Measurements from ENCODE around the gene GRIP1.

The GRIP1 gene

DNA sequence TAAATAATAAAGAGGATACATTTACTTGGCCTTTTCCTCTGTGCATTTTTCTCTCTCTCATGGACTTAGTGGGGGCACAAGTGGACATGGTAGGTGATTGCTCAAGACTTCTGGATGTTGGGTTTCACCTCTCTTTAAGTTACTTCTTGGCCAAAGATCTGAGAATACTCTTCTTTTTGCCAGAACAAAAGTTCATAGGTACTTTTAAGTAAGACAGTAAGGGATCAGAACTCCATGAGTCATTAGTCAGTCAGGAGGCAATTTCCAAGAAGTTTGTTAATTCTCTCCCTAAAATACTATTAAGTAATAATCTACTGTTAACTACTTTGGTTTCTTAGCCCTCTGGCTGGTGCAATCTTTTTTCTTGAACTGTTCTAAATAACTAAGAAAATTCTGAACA, 84.2 kb downstream of the GRIP1 start:
- no peak for DNase-seq (ENCODE audit: low spot score in 2 of 2)
- in situ Hi-C loops (cut with MboI; ENCODE audit: low sequenced_read_pairs): no loop called here
- H3K27me3 ChIP-seq (ENCODE audit: low read depth): no peaks in the 10 kb centered on the region; the same call in 1 of the 2 replicates

DNA sequence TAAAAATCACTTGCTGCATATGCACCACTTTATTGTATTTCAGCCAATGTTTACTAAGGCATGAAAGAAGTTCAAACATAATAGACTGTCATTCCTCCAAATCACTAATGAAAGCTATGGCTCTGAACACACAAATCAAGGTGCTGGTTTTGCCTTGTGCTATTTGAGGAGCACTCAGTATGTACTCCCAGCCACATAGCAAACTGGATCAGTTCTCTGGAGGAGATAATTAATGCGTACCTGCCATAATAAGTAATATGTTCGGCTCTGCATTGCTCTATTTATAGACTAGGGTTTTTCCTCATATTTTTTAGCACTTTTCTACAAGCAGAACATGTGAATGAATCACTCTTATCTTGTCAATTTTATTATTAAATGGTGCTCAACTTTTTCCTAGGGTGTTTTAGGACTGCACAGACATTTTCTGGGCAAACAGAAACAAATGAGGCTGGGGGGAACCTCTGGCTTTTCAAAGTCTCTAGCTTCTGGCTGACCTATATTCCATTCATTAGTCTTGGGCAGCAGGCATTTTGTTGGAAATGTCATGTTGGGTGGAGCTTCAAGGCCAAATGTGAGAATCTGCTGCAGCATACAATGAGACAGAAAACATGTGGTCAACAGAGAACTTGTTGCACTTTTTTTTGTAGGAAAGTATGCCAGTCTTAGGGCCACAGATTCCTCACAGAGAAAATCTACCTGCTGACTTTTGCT, 88.4 kb downstream of the GRIP1 start:
- no peaks in the 10 kb centered on the region for H3K36me3 ChIP-seq (replicated peaks)
- H3K9me3 ChIP-seq: no peaks in the 10 kb centered on the region
- DNase-seq (ENCODE audit: low spot score in 2 of 2): no peak
- no peak overlapping the region for H3K4me3 ChIP-seq
- in situ Hi-C loops (cut with MboI; ENCODE audit: low sequenced_read_pairs): no loop called here
- no peaks in the 10 kb centered on the region; the same call in 1 of the 2 replicates for H3K27me3 ChIP-seq (ENCODE audit: low read depth)
- H3K4me1 ChIP-seq: no peaks in the 10 kb centered on the region

More for the DNA sequence above, 84.2 kb downstream of the GRIP1 start:
- no peaks in the 10 kb centered on the region for H3K4me1 ChIP-seq
- no peaks in the 10 kb centered on the region for H3K36me3 ChIP-seq (replicated peaks)
- no peaks in the 10 kb centered on the region for H3K9me3 ChIP-seq
- H3K4me3 ChIP-seq: no peak overlapping the region

DNA sequence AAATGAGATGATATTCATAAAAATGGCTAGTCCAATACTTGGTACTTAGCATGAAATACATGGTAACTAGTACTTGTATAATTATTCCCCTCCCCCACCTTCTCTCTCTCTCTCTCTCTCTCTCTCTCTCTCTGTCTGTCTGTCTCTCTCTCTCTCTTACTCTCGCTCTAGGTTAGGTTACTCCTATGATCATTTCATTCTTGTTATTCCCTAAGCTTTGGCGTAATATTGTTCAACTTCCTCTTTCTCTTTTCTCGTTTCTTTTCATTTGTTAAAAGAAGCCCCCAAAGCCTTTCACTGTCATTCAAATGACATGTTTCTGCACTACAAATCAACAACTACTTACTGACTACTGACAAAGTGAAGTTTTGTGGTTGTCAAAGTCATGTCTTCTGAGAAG, 89.8 kb downstream of the GRIP1 start:
- Histone ChIP-seq H3K9me3 (no peaks in the 10 kb centered on the region), H3K4me3 (no peak overlapping the region), H3K27me3 (ENCODE audit: low read depth) (no peaks in the 10 kb centered on the region), H3K36me3 (replicated peaks) (no peaks in the 10 kb centered on the region), H3K4me1 (no peaks in the 10 kb centered on the region)
- DNase-seq (ENCODE audit: low spot score in 2 of 2): no peak
- in situ Hi-C loops (cut with MboI; ENCODE audit: low sequenced_read_pairs): no loop called here

DNA sequence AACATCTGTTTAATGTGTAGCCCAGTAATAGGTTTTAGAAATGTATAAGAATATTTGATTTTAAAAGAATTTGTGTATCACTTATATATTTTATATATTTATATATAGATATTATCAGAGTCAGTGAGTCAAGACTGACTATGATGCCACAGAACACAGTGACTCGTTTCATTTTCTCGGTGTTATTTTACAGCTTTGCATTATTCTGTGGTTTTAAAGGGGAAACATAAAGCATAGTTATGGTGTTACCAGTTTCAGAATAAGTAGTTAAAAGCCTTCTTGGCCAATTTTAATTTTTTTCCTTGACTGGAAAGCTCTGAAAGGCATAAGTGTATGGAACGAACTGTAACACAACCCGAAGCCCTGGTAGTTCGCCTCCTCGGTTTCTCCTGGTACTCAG, 91.0 kb downstream of the GRIP1 start:
- DNase-seq (ENCODE audit: low spot score in 2 of 2): no peak
- no peaks in the 10 kb centered on the region for H3K4me1 ChIP-seq
- no peaks in the 10 kb centered on the region for H3K9me3 ChIP-seq
- no peaks in the 10 kb centered on the region for H3K27me3 ChIP-seq (ENCODE audit: low read depth)
- no peak overlapping the region for H3K4me3 ChIP-seq
- in situ Hi-C loops (cut with MboI; ENCODE audit: low sequenced_read_pairs): no loop called here
- H3K36me3 ChIP-seq (replicated peaks): no peaks in the 10 kb centered on the region

DNA sequence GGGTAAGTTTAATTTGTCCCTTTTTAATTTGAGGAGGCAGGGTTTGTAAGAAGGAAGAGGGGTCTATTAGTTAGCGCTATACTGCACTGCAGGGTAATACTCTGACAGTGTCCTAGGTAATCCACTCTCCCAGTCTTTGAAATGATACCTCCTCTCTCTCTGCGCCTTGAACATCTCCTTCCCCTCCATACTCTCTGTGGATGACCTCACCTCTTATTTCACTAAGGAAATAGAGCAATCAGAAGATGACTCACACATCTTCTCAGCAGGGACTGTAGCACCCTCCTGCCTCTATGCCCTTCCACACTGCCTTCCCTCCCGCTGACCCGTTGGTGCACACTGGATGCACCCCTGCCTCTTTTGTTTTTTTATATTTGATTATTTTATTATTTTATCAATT, 94.2 kb downstream of the GRIP1 start:
- DNase-seq (ENCODE audit: low spot score in 2 of 2): no peak
- in situ Hi-C loops (cut with MboI; ENCODE audit: low sequenced_read_pairs): no loop called here
- Histone ChIP-seq H3K27me3 (ENCODE audit: low read depth) (no peaks in the 10 kb centered on the region), H3K9me3 (no peaks in the 10 kb centered on the region), H3K4me3 (no peak overlapping the region), H3K4me1 (no peaks in the 10 kb centered on the region), H3K36me3 (replicated peaks) (no peaks in the 10 kb centered on the region)

DNA sequence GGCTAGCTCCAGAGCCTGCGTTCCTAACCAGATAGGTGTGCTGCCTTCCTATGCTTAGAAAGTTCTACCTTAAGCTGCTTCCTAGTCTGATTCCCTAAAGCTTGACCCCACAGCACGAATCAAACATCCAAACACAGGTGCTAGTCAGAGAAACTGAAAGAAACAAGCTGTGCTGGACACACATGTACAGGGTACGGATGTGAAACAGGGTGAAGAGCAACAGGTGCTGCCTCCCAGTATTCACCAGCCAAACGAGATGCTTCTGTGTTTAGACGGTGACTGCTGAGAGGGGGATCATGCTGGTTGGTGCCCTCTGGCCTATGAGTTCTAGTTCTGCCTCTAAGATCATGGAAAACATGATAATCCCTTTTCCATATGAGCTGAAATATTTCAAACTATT, 105.3 kb downstream of the GRIP1 start:
- Histone ChIP-seq H3K27me3 (ENCODE audit: low read depth) (no peaks in the 10 kb centered on the region), H3K4me3 (no peak overlapping the region), H3K4me1 (no peaks in the 10 kb centered on the region), H3K9me3 (no peaks in the 10 kb centered on the region), H3K36me3 (replicated peaks) (no peaks in the 10 kb centered on the region)
- no peak for DNase-seq (ENCODE audit: low spot score in 2 of 2)
- in situ Hi-C loops (cut with MboI; ENCODE audit: low sequenced_read_pairs): no loop called here

DNA sequence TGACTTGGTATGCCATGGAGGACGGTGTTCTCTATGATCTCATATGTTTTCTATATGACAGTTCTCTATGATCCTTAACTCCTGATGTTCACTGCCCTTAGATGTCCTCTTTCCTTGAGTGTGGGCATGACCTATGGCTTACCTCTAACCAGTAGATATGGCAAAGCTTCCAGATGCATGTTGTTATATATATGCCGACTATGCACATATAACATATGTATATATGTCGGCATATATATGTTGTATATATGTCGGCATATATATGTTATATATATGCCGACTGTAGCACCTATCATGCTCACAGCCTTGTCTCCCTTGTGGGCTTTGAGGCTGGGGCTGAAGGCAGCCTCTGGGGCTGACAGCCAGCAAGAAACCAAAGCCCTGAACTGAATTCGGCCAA, 106.0 kb downstream of the GRIP1 start:
- H3K4me1 ChIP-seq: no peaks in the 10 kb centered on the region
- in situ Hi-C loops (cut with MboI; ENCODE audit: low sequenced_read_pairs): no loop called here
- H3K9me3 ChIP-seq: no peaks in the 10 kb centered on the region
- H3K36me3 ChIP-seq (replicated peaks): no peaks in the 10 kb centered on the region
- no peak for DNase-seq (ENCODE audit: low spot score in 2 of 2)
- no peaks in the 10 kb centered on the region for H3K27me3 ChIP-seq (ENCODE audit: low read depth)
- H3K4me3 ChIP-seq: no peak overlapping the region

DNA sequence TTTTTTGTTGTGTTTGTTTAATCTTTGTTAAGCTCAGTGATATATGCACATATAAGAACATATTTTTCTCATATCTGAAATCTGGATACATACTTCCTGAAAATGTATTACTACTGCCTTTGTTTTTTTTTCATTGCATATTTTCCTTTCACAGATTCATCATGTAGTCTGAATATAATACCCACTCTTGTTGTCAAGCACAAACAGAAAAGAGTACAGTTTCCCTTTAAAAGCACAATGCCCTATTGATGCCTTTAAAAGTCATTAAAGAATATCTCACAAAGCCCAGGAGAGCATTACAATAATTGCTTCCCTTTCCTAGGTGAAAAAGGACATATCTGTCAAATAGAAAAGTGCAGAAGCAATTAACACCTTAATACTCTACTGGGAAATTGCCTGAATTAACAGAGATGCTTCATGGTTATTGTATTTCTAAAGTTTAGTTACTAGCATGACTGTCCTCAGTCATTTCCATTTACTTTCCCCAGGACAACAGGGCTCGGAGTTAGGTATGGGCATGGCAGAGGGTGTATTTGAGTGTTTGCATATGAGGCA, 107.4 kb downstream of the GRIP1 start:
- H3K9me3 ChIP-seq: no peaks in the 10 kb centered on the region
- no peaks in the 10 kb centered on the region for H3K27me3 ChIP-seq (ENCODE audit: low read depth)
- no peak for DNase-seq (ENCODE audit: low spot score in 2 of 2)
- no peaks in the 10 kb centered on the region for H3K4me1 ChIP-seq
- no peaks in the 10 kb centered on the region for H3K36me3 ChIP-seq (replicated peaks)
- H3K4me3 ChIP-seq: no peak overlapping the region
- in situ Hi-C loops (cut with MboI; ENCODE audit: low sequenced_read_pairs): no loop called here

DNA sequence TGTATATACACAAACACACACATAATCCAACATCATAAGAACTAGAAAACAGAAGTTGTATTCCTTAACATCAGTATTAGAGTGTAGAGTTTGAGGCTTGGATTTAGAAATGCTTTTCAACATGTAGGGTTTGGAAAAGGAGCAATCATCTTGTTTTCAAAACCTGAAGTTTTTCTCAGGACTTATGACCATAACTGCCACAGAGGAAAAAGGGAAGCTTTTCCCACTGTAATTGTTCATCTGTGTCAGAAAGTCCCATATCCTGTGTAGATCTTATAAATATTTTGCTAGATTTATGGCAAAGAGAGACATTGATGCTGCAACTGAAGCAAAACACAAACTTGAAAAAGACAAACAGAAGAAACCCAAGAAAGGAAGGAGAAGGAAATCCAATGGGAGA, 115.7 kb downstream of the GRIP1 start:
- H3K4me1 ChIP-seq: no peaks in the 10 kb centered on the region
- no peaks in the 10 kb centered on the region for H3K27me3 ChIP-seq (ENCODE audit: low read depth)
- in situ Hi-C loops (cut with MboI; ENCODE audit: low sequenced_read_pairs): no loop called here
- DNase-seq (ENCODE audit: low spot score in 2 of 2): no peak
- no peaks in the 10 kb centered on the region for H3K9me3 ChIP-seq
- H3K4me3 ChIP-seq: no peak overlapping the region
- H3K36me3 ChIP-seq (replicated peaks): no peaks in the 10 kb centered on the region

DNA sequence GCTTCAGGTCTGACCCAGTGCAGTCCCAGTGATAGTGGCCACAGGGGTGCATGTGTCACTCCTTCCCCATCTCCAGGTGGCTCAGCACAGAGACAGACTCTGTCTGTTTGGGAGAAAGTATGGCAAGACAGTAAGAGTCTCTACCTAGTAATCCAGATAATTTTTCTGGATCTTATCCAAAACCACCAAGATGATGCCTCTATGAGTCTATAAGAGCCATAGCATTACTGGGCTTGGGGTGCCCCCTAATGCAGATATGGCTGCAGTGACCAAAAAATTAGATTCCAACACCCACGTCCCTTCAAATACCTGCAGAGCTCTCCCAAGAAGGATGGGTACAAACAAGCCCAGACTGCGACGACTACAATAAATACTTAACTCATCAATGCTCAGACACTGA, 123.8 kb downstream of the GRIP1 start:
- DNase-seq (ENCODE audit: low spot score in 2 of 2): no peak
- Histone ChIP-seq H3K4me3 (no peak overlapping the region), H3K36me3 (replicated peaks) (no peaks in the 10 kb centered on the region), H3K9me3 (0 out of 2 replicates have a peak, but pooled peaks cover 2% of the 10 kb centered on the region), H3K4me1 (no peaks in the 10 kb centered on the region), H3K27me3 (ENCODE audit: low read depth) (no peaks in the 10 kb centered on the region)
- in situ Hi-C loops (cut with MboI; ENCODE audit: low sequenced_read_pairs): no loop called here

DNA sequence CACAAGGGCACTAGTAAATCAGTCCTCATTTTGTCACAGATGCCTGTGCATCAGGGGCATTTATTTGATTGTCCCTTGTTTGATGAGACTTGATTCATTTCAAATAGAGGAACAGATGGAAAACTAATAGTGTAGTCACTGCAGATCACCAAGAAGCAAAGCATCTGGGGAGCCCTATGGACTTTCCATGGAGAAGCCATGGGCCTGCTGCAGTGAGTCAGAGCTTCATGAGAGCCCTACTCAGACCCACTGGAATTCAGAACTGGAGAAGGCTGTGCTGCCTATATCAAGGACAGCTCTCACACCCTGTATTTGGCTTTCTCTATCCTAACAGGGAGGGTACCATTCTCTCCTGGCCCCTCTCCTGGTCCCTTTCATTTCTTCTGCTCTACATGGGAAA, 126.2 kb downstream of the GRIP1 start:
- H3K4me3 ChIP-seq: no peak overlapping the region
- in situ Hi-C loops (cut with MboI; ENCODE audit: low sequenced_read_pairs): no loop called here
- no peaks in the 10 kb centered on the region for H3K4me1 ChIP-seq
- H3K9me3 ChIP-seq: 0 out of 2 replicates have a peak, but pooled peaks cover 2% of the 10 kb centered on the region
- H3K27me3 ChIP-seq (ENCODE audit: low read depth): no peaks in the 10 kb centered on the region
- H3K36me3 ChIP-seq (replicated peaks): no peaks in the 10 kb centered on the region
- no peak for DNase-seq (ENCODE audit: low spot score in 2 of 2)

DNA sequence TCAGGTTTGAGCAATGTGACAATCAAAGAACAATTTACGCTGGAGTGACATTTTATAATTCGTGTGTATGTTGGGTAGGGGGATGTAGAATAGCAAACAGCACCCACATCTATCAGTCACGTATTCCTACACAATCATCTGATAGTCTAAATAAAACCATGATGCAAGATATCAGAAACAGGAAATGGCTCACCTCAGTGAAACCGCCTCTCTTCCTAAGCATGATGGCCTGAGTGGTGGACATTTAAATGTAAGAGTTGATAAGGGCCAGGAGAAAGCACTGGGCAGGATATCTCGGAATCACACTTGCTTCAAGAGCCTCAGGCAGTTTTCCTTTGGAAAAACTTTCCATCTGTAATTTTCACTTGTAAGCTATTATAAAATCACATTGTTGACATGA, 128.2 kb downstream of the GRIP1 start:
- Histone ChIP-seq H3K4me3 (no peak overlapping the region), H3K27me3 (ENCODE audit: low read depth) (no peaks in the 10 kb centered on the region), H3K4me1 (no peaks in the 10 kb centered on the region), H3K9me3 (no peaks in the 10 kb centered on the region), H3K36me3 (replicated peaks) (no peaks in the 10 kb centered on the region)
- in situ Hi-C loops (cut with MboI; ENCODE audit: low sequenced_read_pairs): no loop called here
- no peak for DNase-seq (ENCODE audit: low spot score in 2 of 2)

DNA sequence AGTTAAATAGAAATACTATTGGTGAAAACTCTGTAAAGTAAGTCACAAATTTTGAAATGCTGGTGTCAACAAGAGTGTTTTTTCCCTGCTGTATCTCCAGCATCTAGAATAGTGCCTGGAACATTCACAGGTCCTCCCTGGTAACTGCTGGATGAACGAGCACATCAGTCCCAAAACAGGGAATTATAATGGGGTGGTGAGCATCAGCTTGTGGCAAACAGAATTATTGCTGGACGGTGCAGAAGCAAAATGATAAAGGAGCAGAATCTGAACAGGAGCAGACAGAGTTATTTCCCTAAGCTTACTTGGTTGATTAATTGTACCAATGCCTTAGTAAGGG, 129.9 kb downstream of the GRIP1 start:
- in situ Hi-C loops (cut with MboI; ENCODE audit: low sequenced_read_pairs): no loop called here
- Histone ChIP-seq H3K27me3 (ENCODE audit: low read depth) (no peaks in the 10 kb centered on the region), H3K9me3 (no peaks in the 10 kb centered on the region), H3K4me1 (no peaks in the 10 kb centered on the region), H3K4me3 (no peak overlapping the region), H3K36me3 (replicated peaks) (no peaks in the 10 kb centered on the region)
- no peak for DNase-seq (ENCODE audit: low spot score in 2 of 2)

DNA sequence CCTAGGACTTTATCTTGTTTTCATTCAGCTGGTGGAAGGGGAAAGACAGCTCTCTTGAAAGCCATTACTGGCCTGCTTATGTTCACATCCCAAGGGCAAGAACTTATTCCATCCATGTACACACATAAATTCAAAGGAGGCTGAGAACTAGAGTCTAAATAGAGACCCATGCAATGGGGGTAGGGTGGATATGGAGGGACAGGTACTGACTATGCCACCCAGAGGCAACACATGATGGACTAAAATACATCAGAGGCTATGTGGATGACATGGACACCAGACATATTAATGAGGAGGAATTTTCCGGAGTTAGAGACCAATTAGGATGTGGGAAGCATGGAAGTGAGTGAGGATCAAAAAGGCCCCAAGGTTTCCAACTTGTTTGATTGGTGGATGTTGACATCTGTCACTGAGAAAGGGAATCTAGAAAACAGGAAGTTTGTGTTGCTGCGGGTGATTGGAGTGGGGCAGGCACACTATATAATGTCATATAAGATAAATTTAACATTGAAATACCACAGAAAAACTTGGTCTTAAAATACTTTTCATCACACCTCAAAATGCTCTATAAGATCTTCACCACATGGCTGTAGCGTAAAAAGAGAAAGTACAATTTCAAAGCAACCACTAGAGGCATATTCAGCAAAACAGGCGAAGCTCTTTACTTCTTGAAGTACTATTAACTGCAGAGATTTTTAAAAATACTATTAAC, 130.4 kb downstream of the GRIP1 start:
- Histone ChIP-seq H3K36me3 (replicated peaks) (no peaks in the 10 kb centered on the region), H3K4me3 (no peak overlapping the region), H3K4me1 (no peaks in the 10 kb centered on the region), H3K9me3 (no peaks in the 10 kb centered on the region), H3K27me3 (ENCODE audit: low read depth) (no peaks in the 10 kb centered on the region)
- in situ Hi-C loops (cut with MboI; ENCODE audit: low sequenced_read_pairs): no loop called here
- no peak for DNase-seq (ENCODE audit: low spot score in 2 of 2)
